Measurements from ENCODE around the gene RNU2-63P. TPM values are rescaled to one million over a fixed set of nuclear protein-coding genes. Genes with fewer than 3 reads are reported as not detected.
A peak's percentile ranks its signal among the peaks of the same experiment; 100 is the strongest.
"Not testable (repeated sequence)": the region's sequence is repeated elsewhere in the genome, so short reads cannot be mapped to it uniquely, and the experiment has no call there.

RNU2-63P gene
- total RNA-seq, 1 donor from 2014 or later: 6.9 TPM

DNA sequence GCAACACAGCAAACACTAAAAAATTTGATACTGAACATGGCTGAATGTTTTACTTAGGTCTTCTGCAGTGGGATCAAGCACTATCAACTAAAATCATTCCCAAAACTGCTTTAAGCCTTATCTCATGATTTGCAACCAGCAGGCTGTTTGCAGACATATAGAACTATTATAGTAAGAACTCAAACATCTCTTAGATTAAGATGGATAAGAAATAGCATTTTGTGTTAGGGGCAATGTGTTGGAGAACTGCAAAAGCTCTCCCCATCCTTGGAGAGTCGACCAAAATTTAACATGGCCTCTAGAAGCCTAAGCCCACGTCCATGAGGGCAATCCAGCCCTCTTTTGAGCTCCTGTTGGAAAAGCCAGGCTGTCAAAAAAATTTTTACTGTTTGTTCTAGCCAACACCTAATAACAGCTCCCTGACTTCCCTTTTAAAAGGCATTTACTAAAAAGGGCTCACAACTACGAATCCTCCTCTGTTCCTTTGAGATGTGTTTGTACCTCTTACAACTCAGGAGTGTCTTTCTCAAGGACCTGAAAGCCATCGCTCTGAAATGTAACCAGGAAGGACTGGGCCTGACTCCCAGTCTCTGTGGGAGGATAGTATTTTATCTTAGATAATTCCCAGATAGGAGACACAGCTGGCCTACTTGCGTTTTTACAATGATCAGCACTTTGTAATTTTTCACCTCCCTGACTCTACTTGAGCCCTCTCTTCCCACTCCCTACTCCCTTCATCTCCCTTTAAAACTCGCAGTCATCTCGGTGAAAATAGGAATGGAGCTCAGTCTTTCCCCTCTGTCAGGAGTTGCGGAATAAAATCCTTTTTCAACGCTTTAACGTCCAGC lies 37.8 kb upstream of the RNU2-63P start:
- TF ChIP-seq, protein P1, sequence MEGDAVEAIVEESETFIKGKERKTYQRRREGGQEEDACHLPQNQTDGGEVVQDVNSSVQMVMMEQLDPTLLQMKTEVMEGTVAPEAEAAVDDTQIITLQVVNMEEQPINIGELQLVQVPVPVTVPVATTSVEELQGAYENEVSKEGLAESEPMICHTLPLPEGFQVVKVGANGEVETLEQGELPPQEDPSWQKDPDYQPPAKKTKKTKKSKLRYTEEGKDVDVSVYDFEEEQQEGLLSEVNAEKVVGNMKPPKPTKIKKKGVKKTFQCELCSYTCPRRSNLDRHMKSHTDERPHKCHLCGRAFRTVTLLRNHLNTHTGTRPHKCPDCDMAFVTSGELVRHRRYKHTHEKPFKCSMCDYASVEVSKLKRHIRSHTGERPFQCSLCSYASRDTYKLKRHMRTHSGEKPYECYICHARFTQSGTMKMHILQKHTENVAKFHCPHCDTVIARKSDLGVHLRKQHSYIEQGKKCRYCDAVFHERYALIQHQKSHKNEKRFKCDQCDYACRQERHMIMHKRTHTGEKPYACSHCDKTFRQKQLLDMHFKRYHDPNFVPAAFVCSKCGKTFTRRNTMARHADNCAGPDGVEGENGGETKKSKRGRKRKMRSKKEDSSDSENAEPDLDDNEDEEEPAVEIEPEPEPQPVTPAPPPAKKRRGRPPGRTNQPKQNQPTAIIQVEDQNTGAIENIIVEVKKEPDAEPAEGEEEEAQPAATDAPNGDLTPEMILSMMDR (IDR thresholded peaks at IDR 0.05; ENCODE audit: unreplicated experiment): no peak
- H3K4me1 Mint-ChIP-seq (ENCODE audit: unreplicated experiment): peaks cover 30% of the 10 kb centered on the region
- H3K36me3 Mint-ChIP-seq (ENCODE audit: low read depth, unreplicated experiment): peaks cover 6% of the 10 kb centered on the region
- no peak for DNase-seq (ENCODE audit: low spot score)
- peak overlapping the region; percentile 100 for H3K27ac Mint-ChIP-seq (ENCODE audit: unreplicated experiment)
- peaks cover 12% of the 10 kb centered on the region for H3K27me3 Mint-ChIP-seq (ENCODE audit: unreplicated experiment)
- H3K9me3 Mint-ChIP-seq (ENCODE audit: unreplicated experiment): no peaks in the 10 kb centered on the region
- H3K4me3 Mint-ChIP-seq (ENCODE audit: unreplicated experiment): peak overlapping the region; percentile 99

DNA sequence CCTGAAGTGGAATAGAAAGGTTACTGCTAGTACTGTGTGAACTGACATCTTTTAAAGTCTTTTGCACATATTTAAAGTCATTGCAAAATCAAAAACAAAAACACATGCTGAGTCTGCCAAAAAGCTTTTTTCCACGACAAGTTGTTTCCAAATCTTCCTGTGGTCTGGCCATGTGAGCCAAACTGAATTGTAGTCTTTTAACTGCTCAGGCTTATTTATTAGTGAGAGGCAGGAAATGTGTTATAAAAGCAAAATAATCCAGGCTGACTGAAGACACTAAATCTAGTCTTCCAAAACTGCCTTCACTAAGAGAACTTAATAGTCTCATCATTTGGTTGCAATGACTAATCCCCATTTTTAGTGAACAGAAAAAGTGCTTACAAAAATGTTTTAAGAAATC lies 36.9 kb upstream of the RNU2-63P start:
- peaks cover 6% of the 10 kb centered on the region for H3K36me3 Mint-ChIP-seq (ENCODE audit: low read depth, unreplicated experiment)
- H3K9me3 Mint-ChIP-seq (ENCODE audit: unreplicated experiment): no peaks in the 10 kb centered on the region
- peaks cover 11% of the 10 kb centered on the region for H3K27me3 Mint-ChIP-seq (ENCODE audit: unreplicated experiment)
- TF ChIP-seq, protein P1 (IDR thresholded peaks at IDR 0.05; ENCODE audit: unreplicated experiment): no peak
- H3K27ac Mint-ChIP-seq (ENCODE audit: unreplicated experiment): peak overlapping the region; percentile 36
- peaks cover 30% of the 10 kb centered on the region for H3K4me1 Mint-ChIP-seq (ENCODE audit: unreplicated experiment)
- no peak for DNase-seq (ENCODE audit: low spot score)
- no peak overlapping the region for H3K4me3 Mint-ChIP-seq (ENCODE audit: unreplicated experiment)

DNA sequence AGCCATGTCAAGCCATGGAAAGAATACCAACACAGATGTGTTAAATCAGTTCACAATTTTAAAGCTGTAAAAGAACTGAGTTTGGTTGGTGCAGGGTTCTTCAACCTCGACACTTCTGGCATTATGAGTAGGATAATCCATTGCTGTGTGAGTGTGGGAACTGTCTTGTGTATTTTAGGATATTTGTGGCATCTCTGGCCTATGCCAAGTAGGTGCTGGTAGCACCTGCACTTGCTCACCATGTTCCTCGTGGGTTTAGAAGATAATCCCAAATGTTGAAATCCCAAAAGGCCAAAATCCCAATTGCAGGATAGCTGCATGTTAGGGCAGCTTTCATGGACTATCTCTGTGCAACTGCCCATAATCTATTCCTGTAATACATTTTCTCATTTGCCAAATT lies 35.4 kb upstream of the RNU2-63P start:
- H3K27me3 Mint-ChIP-seq (ENCODE audit: unreplicated experiment): peaks cover 11% of the 10 kb centered on the region
- no peak overlapping the region for H3K27ac Mint-ChIP-seq (ENCODE audit: unreplicated experiment)
- TF ChIP-seq, protein P1 (IDR thresholded peaks at IDR 0.05; ENCODE audit: unreplicated experiment): no peak
- H3K36me3 Mint-ChIP-seq (ENCODE audit: low read depth, unreplicated experiment): peaks cover 6% of the 10 kb centered on the region
- H3K9me3 Mint-ChIP-seq (ENCODE audit: unreplicated experiment): no peaks in the 10 kb centered on the region
- H3K4me3 Mint-ChIP-seq (ENCODE audit: unreplicated experiment): no peak overlapping the region
- H3K4me1 Mint-ChIP-seq (ENCODE audit: unreplicated experiment): peaks cover 26% of the 10 kb centered on the region
- DNase-seq (ENCODE audit: low spot score): no peak

DNA sequence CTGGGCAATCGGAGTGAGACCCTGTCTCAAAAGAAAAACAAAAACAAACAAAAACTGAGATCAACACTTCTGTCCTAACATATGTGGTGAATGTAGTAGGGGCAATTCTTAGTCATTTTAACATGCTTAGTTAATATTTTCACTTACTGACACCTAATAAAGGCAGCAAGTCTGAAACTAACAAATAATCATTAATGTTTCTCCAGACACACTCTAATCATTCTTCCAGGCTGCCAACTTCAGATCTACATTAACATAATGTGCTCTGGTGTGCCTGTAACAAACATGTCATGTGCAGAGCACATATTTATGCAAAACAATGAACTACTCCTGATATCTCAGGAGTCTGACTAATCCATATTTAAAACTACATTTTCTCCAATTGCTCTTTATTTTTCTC lies 33.3 kb upstream of the RNU2-63P start:
- Mint-ChIP-seq H3K27me3 (ENCODE audit: unreplicated experiment) (no peaks in the 10 kb centered on the region), H3K27ac (ENCODE audit: unreplicated experiment) (no peak overlapping the region)
- TF ChIP-seq, protein P1 (IDR thresholded peaks at IDR 0.05; ENCODE audit: unreplicated experiment): no peak

DNA sequence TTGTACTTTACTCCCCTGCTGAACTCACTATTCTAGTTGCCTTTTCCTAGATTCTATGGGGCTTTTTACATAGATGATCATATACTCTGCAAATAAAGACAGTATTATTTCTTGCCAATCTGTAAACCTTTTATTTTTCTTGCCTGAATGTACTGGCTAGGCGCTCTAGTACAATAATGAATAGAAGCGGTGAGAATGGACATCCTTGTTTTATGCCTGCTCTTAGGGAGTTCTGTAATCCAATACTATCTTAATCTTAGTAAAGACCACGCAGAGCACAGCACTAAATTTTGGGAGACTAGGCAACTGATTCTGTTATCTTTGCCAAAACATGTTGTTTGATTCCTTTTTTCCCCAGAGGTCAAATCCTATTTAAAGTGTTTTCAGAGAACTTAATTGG lies 32.2 kb upstream of the RNU2-63P start:
- Mint-ChIP-seq H3K4me3 (ENCODE audit: unreplicated experiment) (no peak overlapping the region), H3K9me3 (ENCODE audit: unreplicated experiment) (no peaks in the 10 kb centered on the region), H3K27ac (ENCODE audit: unreplicated experiment) (no peak overlapping the region), H3K36me3 (ENCODE audit: low read depth, unreplicated experiment) (no peaks in the 10 kb centered on the region), H3K27me3 (ENCODE audit: unreplicated experiment) (no peaks in the 10 kb centered on the region), H3K4me1 (ENCODE audit: unreplicated experiment) (peaks cover 4% of the 10 kb centered on the region)
- TF ChIP-seq, protein P1 (IDR thresholded peaks at IDR 0.05; ENCODE audit: unreplicated experiment): no peak
- no peak for DNase-seq (ENCODE audit: low spot score)

More for the DNA sequence above, 33.3 kb upstream of the RNU2-63P start:
- Mint-ChIP-seq H3K4me1 (ENCODE audit: unreplicated experiment) (peaks cover 13% of the 10 kb centered on the region), H3K36me3 (ENCODE audit: low read depth, unreplicated experiment) (peaks cover under 1% of the 10 kb centered on the region), H3K9me3 (ENCODE audit: unreplicated experiment) (no peaks in the 10 kb centered on the region), H3K4me3 (ENCODE audit: unreplicated experiment) (no peak overlapping the region)
- no peak for DNase-seq (ENCODE audit: low spot score)

DNA sequence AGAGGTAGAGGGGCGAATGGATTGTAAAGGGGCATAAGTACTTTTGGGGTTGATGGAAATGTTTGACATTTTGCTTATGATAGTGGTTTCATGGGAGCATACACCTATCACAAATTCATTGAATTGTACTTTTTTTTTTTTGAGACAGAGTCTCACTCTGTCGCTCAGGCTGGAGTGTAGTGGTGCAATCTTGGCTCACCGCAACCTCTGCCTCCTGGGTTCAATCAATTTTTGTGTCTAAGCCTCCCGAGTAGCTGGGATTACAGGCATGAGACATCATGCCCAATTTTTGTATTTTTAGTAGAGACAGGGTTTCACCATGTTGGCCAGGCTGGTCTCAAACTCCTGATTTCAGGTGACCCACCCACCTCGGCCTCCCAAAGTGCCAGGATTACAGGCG lies 29.2 kb upstream of the RNU2-63P start:
- peaks cover 12% of the 10 kb centered on the region for H3K4me1 Mint-ChIP-seq (ENCODE audit: unreplicated experiment)
- H3K9me3 Mint-ChIP-seq (ENCODE audit: unreplicated experiment); H3K27me3 Mint-ChIP-seq (ENCODE audit: unreplicated experiment); H3K27ac Mint-ChIP-seq (ENCODE audit: unreplicated experiment); DNase-seq (ENCODE audit: low spot score); H3K36me3 Mint-ChIP-seq (ENCODE audit: low read depth, unreplicated experiment); H3K4me3 Mint-ChIP-seq (ENCODE audit: unreplicated experiment): not testable (repeated sequence)
